ENCODE measurements around the gene MLPH.

Gene MLPH

DNA sequence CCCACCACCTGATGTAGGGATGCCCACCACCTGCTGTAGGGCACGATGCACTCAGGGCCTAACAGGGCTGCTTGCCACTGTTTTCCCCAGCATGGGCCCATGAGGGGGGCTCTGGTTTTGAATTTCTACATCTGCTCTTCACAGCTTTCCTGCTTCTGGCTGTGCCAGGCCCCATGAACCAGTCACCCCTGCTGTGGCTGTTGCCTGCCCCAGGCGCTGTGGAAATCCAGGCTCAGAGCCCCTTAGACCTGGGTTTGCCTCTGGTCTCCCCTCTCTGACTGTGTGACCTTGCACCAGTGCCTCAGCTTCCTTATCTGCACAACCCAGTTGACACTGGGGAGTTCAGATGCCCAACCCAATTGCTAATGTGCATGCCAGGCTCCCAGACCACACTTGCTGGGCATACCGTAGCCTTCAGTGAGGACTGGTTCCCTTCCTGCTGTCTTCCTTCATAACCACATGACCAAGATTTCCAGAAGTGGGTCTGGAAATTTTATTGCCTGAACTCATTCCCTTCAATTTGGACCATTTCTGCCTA, 6.0 kb upstream of the MLPH start:
- DNase-seq: no peak

DNA sequence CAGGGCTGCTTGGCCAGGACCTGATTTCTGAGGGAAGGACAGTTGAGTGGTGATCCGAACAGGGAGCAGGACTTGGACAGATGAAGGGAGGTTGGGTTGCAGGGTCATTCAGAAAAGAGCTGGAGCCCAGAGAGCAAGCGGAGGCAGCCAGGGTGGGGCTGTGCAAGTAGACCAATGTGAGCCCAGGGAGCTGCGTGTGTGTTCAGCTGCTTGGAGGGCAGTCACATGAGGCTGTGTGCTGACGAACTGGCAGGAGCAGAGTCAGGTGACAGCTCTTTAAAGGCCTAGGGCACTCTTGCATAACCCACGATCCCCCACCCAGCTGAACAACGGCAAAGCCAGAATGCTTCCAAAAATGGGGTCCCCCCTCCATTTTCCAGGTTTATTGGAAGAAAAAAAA, 4.6 kb upstream of the MLPH start:
- peak; percentile 22 for DNase-seq

DNA sequence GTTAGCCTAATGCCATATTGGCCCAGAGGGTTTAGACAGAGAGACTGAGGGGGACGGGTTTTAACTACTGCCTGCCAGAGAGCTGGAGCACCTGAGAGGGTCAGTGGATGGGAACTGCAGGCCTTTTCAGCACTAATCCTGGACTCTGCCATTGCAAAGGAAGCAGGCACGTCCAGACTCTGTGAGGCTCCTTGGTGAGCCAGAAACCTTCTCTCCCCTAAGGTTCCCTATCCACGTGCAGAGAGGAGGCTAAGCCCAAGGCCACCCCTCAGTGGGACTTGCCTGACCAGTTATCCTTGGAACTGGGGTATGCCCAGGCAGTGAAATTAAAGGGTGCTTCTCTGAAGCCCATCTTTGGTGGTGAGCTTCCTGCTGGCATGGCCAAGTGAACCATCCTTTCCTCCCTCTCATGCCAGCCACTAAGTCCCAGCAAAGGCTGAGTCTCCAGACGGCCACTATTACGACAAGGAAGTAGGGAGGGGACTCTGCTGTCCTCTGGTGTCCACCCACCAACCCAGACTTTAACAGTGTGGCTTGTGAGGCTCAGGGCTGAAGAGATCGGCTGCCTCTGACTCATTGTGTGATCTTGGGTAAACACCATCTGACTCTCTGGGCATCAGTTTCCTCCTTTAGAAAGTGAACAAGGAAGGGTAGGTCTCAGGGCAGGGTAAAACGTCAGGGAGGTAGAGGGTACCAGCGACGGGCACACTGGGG, 3.9 kb upstream of the MLPH start:
- no peak for DNase-seq

DNA sequence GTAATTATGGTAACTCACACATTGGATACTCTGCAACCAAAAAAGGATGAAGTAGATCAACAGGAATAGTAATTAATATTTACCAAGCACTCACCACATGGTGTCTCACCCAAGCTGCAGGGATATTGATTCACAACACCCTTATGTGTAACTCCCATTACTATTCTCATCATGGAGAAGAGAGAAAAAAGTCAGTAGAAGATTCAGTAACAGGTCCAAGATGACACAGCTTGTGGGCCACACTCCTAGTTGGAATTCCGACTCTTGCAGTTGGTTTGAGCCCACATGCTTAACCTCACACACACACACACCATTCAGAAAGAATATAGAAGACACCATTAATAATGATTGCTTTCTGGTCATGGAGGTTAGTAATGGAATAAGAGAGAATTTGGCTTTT, 1.7 kb upstream of the MLPH start:
- no peak for DNase-seq

DNA sequence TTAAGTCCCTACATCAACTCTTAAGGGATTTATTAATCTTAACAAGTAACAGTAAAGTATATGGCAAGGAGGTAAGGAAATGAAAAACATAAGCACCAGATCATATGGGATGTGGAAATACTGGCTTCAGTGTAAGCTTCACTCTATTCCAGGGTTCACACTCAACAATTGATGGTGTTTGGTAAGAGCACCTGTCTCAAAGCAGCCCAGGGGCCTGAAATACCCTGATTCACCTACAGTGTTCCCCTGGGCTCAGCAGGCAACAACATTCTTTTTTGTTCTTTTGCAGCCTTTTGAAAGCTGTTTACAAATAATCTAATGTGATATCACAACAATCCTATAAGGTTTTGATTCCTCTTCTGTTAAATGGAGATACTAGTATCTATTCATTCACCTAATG, 1.2 kb upstream of the MLPH start:
- no peak for DNase-seq

DNA sequence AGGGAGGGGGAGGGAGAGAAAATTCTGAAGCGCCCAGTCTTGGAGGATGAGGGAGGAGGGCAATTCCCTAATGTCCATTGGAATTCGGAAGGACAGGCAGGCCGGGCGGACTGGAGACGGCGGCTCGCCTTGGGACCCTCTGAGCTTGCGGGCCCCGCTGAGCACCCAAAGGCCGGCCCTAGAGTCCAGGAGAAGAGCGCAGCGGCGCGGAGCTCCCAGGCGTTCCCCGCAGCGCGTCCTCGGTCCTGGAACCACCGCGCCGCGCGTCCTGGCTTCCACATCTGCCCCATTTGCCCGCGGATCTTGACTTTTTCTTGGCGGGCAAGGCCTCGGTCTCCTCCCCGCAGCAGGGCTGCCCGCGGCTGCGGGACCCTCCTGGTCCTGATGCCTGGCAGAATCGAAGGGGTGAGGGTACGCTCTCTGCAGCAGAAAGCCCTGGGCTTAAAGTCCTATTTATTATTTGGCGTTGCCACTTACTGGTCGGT, 675 bp upstream of the MLPH start:
- DNase-seq: no peak

DNA sequence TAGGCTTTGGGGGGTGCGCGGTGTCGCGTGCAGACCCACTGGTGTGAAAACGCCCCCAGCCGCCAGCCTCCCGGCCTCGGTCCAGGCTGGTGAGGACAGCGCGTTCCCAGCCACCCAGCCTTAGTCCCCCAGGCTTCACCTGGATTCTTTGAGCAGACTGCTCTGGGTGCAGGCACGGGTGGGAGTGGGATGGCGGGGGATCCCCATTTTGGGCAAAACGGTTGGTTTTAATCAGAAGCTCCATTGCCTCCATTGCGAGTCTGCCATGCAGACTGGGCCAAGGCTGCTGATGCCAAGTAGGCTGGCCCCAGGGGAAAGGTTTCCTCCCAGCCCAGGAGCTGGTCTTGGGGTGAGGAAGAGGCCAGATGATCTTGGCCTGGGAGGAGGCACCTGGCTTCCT, 445 bp downstream of the MLPH start:
- no peak for DNase-seq

DNA sequence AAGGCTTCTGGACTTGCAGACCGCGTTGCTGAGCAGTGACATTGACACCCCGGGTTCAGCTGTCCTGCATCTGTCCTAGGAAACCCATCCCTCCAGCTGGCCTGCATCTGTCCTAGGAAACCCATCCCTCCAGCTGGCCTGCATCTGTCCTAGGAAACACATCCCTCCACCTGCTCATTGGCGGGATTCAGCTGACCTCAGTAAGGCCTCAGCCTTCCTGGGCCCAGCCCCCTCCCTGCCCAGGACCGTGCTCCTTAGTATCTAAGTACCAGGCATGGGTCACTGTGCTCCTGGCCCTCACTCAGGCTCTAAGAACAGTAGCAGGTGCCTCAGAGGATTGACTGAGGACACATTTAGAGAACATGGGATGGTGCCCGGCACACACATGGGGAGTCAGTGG, 1.2 kb downstream of the MLPH start:
- no peak for DNase-seq

DNA sequence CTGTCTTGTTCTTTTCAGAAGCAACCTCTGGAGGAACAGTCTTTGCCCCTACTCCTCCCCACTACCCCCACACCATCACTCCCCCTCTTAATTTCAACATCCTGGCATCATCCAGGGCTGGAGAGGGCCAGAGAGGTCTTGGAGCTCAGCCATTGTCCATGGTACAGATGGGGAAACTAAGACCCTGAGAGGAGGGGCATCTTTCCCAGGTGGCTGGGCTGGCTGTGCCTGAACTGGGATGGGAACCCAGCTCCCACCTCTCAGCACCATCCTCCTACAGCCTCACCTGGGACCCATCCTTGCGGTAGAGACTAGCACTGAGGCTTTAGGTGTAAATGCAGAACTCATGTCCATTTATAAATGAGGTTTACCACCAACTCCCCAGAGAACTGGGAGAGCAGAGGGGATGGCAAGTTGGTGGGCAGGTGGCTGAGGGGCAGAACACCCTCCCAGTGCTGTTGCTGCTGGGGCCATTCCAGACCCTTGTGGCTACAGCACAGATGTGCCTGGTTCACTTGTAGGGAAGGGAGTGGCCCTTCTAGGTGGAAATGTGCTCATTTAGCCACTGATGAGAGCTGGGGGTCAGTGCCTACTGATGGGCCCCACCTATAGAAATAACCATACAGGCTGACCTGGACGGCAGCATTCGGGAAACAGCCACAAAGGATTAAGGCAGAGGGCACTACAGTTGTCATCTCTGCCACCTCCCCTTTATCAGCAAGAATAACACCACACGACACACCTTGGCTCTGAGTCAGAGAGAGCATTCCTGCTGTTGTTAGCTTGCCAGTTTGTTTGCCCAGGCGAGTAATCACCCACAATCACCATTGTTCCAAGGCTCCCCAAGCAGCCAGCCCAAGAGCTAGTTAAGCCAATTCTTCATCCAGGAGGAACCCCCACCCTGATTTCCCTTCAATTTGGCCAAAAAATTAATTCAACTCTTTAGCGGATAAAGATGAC, 2.1 kb downstream of the MLPH start:
- no peak for DNase-seq

DNA sequence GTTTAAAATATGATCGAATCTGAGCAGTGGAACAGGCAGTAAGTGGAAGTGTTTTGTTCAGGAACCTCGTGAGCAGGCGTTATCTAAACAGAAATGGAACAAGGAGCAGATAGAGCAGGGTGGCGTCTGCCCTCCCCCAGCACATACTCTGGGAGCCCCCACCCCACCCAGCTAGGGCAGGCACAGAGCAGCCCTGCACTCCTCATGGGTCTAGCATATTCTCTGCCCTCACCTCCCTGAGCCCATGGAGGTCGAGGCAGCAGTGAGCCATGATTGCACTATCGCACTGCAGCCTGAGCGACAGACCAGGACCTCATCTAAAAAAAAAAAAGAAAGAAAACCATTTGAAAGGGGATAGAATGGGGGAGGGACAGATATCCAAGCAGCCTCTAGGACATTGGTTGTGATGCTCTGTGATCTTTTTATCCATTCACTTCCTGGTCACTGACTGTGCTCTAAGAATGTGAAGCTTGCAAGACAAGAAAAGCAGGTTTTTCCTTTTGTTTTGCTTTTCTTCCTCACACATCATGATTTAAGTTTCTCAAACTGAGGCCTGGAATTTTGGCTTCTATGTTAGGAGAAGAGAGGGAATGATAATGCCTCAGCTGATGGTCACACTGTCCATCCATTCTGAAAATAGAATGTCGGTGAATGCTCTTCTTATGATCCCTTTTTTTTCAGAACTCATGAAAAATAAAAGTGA, 3.1 kb downstream of the MLPH start:
- DNase-seq: no peak

DNA sequence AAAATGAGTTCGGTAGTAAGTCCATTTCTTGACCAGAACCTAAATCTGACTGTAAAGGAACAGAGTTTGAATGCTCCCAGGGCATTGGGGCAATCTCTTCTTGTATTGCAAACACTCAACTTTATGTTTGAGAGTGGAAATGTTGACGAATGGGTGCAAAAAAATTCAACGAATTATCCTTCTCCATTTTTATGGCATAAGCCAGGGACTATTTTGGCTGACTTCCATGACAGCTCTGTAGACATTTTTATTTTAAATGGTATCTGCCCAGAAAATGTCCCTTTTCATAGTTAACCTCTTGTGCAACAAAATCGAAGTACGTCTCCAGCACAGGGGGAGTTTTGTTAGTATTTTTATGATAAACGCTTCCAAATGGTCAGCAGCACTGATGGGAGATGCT, 3.7 kb downstream of the MLPH start:
- DNase-seq: no peak

DNA sequence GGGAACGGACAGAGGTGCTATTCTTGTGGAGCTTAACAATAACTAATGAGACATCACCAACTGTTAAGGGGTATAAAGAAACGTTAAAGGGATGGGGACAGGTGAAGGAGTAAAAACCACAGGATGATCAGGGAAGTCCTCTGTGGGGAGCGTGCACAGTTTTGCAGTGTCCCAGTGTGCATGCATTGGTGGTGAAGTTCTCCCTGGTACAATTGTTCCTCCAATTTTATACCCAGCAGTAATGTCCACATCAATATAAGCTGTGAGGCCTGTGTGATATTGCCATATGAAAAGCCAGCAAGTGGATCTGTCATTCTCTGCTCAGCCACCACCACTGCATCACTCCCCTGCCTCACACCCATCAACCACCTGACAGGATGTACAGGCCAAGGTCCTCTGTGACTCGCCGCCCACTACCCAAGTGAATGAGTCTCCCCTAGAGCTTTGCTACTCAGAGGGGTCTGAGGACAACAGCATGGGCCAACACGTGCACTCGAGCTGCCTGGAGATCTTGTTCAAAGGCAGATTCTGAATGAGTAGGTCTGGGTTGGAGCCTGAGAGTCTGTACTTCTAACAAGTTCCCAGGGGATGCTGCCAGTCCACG, 4.6 kb downstream of the MLPH start:
- DNase-seq: no peak

DNA sequence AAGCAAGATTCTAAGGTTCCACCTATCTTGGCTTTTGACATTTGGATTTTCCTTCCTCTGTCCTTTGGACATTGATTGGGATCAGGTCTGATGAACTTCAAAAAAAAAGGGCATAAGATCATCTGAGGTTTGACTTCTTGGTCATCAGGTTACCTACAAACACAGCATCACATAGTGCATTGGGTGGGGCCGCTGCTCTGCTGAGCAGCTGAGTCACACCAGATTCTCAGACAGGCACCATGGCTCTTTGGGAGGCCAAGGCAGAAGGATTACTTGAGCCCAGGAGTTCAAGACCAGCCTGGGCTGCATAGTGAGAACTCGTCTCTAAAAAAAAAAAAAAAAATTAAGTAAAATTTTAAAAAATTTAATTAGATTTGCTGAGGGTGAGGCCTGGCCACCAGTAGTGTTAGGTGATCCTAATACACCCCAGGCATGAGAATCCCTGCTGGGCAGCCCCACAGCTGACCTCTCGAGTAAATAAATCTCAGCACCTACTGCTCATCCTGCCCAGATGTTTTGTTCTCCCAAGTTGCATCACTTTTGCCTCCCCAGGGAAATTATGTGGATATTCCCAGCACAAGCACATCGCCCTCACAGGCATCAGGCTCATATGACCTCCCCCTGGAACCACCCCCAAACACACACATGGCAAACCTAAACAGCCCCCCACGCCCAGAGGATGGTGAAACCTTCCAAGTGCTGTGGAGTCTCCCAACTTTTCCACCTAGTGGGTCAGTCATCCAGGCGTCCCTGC, 5.3 kb downstream of the MLPH start:
- DNase-seq: no peak

DNA sequence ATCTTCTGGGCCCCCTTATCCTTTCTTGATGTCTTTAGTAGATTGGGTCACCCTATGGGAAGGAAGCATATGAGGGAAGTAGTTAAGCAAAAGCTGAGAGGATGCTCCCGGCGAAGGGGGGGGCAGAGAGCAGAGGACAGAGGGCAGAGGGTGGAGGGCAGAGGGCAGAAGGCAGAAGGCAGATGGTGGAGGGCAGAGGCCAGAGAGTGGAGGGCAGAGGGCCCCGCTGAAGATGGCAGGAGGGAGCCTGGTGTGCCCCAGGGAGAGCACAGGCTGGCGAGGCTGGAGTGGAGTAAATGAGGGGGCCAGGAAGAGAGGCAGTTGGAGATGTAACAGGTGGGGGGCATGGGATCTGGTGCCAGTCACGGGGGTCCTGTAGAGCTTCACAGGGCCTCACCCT, 7.0 kb downstream of the MLPH start:
- DNase-seq: no peak

DNA sequence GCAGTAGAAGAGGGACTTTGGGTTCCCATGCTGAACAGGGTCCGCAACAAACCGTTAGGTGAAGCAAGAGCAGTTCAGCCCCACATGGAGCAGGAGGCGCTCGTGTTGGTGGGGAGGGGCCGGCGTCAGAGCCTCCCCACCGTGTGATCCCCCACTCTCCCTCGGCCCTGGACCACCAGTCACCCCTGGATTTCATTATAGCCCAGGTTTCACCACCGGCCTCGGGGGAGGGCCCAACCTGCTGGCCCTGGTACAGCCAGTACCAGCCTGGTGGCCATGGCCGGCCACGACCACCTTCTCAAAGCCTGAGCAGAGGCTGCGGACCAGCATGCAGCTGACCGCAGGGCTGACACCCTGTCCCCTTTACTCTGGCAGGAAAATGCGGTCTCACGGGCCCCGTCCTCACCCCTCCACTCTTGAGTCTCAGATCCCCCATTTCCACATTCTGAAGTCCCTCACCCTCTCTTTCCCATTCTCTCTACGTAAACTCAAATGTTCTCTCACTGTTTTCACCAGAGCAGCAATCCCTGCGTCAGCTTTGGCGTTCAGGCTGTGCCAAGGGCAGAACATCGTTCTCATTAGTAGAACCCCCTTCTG, 8.6 kb downstream of the MLPH start:
- DNase-seq: no peak

DNA sequence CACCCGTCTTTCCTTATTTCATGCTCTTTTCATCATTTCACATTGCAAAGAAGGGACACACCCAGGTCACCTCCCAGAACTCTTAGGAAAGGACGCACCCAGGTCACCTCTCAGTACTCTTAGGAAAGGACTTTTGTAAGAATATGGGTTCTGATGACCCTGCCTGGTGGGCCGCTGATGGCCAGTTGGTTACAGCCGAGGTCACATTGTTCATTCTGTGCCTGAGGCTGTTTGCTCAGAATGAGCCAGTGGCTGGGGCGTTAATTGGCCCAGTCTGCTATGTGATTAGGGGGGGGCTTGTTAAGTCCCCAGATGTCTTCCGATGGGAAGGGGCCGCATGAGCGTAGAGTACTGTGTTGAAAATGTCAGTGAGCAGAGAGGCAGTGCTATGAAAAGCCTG, 9.4 kb downstream of the MLPH start:
- no peak for DNase-seq

DNA sequence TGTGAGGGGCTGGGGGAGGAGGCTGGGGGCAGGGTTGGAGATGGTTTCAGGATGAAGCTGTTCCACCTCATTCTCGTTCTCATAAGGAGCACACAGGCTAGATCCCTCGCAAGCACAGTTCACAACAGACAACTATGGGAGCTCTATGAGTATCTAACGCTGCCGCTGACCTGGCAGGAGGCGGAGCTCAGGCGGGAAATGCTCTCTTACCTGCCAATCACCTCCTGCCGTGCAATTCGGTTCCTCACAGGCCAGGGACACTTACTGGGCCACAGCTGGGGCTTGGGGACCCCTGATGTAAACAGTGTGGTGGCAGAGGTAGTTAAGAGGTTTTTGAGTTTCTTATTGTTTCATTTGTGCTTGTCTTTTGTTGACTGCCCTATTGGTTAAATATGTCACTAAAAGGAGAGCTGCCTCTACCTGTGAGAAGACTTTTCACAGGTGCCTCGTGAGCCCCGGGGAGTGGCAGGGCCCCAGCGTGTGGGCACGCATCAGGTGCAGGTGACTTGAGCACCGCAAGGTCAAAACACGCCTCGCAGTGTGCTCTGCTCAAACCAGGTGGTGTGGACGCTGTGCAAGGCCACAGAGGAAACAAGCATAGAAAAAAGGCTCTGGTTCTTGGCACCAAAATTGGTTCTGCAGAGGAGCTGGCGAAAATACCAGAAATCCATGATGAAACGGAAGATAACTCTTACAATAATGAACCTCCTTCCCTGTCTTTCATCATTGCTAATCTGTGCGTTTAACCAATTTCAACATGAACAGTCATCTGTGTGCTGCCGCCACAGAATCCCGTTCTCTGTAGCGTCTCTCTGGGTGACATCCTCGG, 10.2 kb downstream of the MLPH start:
- no peak for DNase-seq

DNA sequence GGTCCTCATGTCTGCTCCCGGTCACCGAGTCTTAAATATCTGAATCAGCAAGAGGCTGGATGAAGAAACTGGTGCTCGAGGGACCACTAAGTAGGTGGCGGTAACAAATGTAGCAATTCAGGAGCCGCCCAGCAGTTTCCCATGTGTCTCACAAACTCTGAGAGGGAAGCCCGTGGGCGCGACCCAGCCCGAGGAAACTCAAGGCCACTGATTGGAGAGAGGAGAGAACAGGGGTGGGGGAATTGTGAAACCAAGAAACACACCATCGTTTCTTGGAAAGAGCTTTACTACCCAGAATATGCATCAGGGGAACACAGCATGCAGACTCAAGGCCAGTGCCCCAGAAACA, 10.8 kb downstream of the MLPH start:
- no peak for DNase-seq

DNA sequence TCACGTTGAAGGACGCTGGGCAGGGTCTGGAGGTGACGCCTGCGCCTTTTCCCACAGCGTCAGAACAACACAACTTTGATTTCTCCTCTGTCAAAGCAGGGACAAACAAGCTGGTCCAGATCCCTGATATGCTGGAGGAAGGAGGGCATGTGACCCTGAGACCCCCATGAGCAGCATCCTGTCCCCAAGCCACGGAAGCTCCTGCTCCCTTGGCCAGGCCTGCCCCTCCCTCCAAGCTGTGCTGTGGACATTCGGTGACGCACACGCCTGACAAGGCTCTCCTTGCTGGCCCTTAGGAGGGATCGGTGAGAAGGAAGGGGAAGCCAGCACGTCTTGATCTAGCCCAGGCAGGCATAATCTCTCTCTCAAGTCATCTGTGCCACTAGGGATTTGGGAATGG, 11.3 kb downstream of the MLPH start:
- DNase-seq: no peak

DNA sequence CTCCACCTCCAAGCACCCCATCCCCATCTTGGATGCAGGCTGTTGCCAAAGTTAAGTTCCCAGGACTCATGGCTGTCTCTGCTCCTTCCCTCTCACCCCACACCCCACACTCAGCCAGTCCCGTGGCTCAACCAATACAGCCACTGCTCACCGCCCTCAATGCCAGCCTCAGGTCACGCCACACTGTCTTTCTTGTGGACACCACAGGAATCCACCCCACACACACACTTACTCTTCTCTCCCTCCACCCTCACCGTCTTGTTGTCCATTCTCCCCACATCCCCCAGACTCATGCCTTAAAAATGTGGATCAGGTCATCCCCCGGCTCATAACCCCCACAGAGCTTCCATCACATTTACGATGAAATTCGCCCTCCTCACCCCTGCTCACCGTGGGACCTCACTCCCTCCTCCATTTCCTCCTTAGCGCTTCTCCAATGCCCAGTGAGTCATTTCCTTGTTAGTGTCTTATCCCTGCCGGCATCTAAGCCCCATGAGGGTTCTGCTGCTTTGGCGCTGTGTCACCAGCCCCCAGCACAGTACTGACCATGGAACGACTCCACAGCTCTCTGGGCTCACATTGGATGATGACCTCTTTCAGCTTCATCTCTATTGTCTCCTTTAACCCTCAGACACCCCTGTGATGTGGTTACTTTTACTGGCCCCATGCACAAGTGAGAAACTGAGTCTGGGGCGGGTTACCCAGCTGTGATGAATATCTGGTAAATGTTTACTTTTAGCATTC, 13.8 kb downstream of the MLPH start:
- DNase-seq: no peak

Measured in NCI-H1105 (cell line).